ENCODE measurements around the gene SH3RF1. TPM values are rescaled to one million over a fixed set of nuclear protein-coding genes. Genes with fewer than 3 reads are reported as not detected.

SH3RF1 gene
- total and polyA plus RNA-seq, 2 of the 13 experiments (the other 11 are each of a cell fraction or from before 2014, with no cell fraction given) = 3.1 to 3.2 TPM

DNA sequence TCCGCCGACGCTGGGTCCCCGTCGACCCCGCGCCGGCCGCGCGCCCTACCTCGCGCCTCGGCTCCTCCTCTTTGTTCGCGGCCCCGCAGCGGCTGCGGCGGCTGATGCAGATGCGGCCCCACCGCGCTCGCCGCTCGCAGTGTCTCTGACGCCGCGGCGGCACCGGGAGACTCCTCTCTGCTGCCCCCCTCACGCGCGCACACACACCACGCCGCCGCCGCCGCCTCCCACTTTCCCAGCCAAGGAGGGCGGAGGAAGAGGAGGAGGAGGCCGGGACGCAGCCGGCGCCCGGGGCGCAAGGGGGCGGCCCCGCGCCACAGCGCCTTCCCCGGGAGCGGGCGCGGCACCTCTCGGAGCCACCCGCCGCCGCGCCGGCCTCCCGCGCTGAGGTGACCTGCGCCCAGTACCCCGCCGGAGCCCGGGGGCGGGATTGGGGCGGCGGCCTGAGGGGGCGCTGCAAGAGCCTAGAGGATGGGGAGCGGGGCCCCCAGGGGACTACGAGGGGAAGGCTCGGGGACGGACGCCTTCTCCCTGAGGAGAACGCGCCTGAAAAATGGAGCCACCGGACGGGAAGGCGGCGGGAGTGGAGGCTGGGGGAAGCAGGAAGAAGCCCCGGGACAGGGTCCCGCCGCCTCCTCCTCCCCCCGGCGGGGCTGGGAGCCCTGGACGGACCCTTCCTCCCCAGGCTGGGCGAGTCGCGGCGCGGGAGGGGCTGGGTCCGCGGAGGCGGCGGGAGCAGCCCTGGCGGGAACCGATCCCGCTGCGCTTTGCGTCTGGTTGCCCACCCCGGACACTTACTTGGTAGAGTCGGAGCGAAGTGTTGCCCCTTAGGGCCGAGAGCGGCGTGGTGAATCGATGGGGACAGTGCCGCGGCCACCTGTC lies at the start of gene SH3RF1 (continued):
- TF ChIP-seq, protein P1, sequence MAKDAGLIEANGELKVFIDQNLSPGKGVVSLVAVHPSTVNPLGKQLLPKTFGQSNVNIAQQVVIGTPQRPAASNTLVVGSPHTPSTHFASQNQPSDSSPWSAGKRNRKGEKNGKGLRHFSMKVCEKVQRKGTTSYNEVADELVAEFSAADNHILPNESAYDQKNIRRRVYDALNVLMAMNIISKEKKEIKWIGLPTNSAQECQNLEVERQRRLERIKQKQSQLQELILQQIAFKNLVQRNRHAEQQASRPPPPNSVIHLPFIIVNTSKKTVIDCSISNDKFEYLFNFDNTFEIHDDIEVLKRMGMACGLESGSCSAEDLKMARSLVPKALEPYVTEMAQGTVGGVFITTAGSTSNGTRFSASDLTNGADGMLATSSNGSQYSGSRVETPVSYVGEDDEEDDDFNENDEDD (CRISPR knock-in tag; IDR thresholded peaks at IDR 0.05; ENCODE audit: borderline replicate concordance) = peak; percentile 55; the same call in 1 of the 2 replicates
- TF ChIP-seq, protein P2, sequence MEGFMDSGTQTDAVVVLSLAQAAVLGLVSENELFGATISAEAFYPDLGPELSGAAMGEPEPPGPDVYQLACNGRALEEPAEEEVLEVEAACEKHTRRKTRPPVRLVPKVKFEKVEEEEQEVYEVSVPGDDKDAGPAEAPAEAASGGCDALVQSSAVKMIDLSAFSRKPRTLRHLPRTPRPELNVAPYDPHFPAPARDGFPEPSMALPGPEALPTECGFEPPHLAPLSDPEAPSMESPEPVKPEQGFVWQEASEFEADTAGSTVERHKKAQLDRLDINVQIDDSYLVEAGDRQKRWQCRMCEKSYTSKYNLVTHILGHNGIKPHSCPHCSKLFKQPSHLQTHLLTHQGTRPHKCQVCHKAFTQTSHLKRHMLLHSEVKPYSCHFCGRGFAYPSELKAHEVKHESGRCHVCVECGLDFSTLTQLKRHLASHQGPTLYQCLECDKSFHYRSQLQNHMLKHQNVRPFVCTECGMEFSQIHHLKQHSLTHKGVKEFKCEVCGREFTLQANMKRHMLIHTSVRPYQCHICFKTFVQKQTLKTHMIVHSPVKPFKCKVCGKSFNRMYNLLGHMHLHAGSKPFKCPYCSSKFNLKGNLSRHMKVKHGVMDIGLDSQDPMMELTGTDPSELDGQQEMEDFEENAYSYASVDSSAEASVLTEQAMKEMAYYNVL (CRISPR knock-in tag; IDR thresholded peaks at IDR 0.05; ENCODE audit: borderline replicate concordance) = no peak; the same call in 1 of the 2 replicates
- TF ChIP-seq NFE2L1 (CRISPR knock-in tag; IDR thresholded peaks at IDR 0.05; ENCODE audit: borderline replicate concordance) (no peak), SRSF1 (optimal IDR thresholded peaks at IDR 0.05; ENCODE audit: low read depth, low read length) (peak; percentile 25), ZNF333 (CRISPR knock-in tag; IDR thresholded peaks at IDR 0.05; ENCODE audit: borderline replicate concordance) (0 out of 2 replicates have a peak, but pooled peaks have one; percentile 34), ZNF724P (CRISPR knock-in tag; IDR thresholded peaks at IDR 0.05; ENCODE audit: borderline replicate concordance) (no peak), KDM5B (CRISPR knock-in tag; IDR thresholded peaks at IDR 0.05; ENCODE audit: borderline replicate concordance) (peak; percentile 59; the same call in 1 of the 2 replicates), ZNF777 (CRISPR knock-in tag; IDR thresholded peaks at IDR 0.05) (peak; percentile 85; the same call in 1 of the 2 replicates), KMT2B (CRISPR knock-in tag; IDR thresholded peaks at IDR 0.05) (0 out of 2 replicates have a peak, but pooled peaks have one; percentile 1), ZNF761 (CRISPR knock-in tag; conservative IDR thresholded peaks at IDR 0.05) (peak; percentile 57; the same call in 1 of the 2 replicates), RARA (CRISPR knock-in tag; IDR thresholded peaks at IDR 0.05) (0 out of 2 replicates have a peak, but pooled peaks have one; percentile 23), ZNF446 (CRISPR knock-in tag; IDR thresholded peaks at IDR 0.05) (no peak), ZNF501 (CRISPR knock-in tag; IDR thresholded peaks at IDR 0.05) (0 out of 2 replicates have a peak, but pooled peaks have one; percentile 13), ZNF607 (CRISPR knock-in tag; IDR thresholded peaks at IDR 0.05; ENCODE audit: borderline replicate concordance) (no peak), RBFOX2 (IDR thresholded peaks at IDR 0.05; ENCODE audit: low read depth, low read length) (peak; percentile 75), ZNF383 (CRISPR knock-in tag; IDR thresholded peaks at IDR 0.05; ENCODE audit: borderline replicate concordance) (peak; percentile 49; the same call in 1 of the 2 replicates), ZBTB8A (CRISPR knock-in tag; IDR thresholded peaks at IDR 0.05; ENCODE audit: borderline replicate concordance, low read depth) (peak; percentile 49; the same call in 1 of the 2 replicates), ZFP36L1 (CRISPR knock-in tag; IDR thresholded peaks at IDR 0.05) (no peak), ISL2 (CRISPR knock-in tag; IDR thresholded peaks at IDR 0.05) (0 out of 2 replicates have a peak, but pooled peaks have one; percentile 15)
- TF ChIP-seq, protein P3, sequence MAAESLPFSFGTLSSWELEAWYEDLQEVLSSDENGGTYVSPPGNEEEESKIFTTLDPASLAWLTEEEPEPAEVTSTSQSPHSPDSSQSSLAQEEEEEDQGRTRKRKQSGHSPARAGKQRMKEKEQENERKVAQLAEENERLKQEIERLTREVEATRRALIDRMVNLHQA (CRISPR knock-in tag; IDR thresholded peaks at IDR 0.05) = no peak
- TF ChIP-seq, protein P4, sequence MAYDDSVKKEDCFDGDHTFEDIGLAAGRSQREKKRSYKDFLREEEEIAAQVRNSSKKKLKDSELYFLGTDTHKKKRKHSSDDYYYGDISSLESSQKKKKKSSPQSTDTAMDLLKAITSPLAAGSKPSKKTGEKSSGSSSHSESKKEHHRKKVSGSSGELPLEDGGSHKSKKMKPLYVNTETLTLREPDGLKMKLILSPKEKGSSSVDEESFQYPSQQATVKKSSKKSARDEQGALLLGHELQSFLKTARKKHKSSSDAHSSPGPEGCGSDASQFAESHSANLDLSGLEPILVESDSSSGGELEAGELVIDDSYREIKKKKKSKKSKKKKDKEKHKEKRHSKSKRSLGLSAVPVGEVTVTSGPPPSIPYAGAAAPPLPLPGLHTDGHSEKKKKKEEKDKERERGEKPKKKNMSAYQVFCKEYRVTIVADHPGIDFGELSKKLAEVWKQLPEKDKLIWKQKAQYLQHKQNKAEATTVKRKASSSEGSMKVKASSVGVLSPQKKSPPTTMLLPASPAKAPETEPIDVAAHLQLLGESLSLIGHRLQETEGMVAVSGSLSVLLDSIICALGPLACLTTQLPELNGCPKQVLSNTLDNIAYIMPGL (CRISPR knock-in tag; IDR thresholded peaks at IDR 0.05; ENCODE audit: borderline replicate concordance in 1 of 2, low read depth in 1 of 2) = peak; percentile 58 to 71; a peak in 3 of 4 replicates
- TF ChIP-seq, protein P5, sequence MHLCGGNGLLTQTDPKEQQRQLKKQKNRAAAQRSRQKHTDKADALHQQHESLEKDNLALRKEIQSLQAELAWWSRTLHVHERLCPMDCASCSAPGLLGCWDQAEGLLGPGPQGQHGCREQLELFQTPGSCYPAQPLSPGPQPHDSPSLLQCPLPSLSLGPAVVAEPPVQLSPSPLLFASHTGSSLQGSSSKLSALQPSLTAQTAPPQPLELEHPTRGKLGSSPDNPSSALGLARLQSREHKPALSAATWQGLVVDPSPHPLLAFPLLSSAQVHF (CRISPR knock-in tag; IDR thresholded peaks at IDR 0.05) = no peak

All from HepG2 (cell line).